ENCODE measurements around the gene ARFIP1. TPM values are rescaled to one million over a fixed set of nuclear protein-coding genes. Genes with fewer than 3 reads are reported as not detected.

ARFIP1 gene
- total RNA-seq, 2 experiments from 2014 or later, result 5.0 to 5.1 TPM

- H3K36me3 Mint-ChIP-seq (ENCODE audit: low read depth), result no peaks in the 10 kb centered on the region
- CTCF ChIA-PET, result no interaction called here
- H3K27ac Mint-ChIP-seq, result no peak overlapping the region
- intact Hi-C loops (cut with micrococcal nuclease), result no loop called here
- no peaks in the 10 kb centered on the region for H3K4me1 Mint-ChIP-seq (ENCODE audit: low read depth)
- no peak overlapping the region for H3K4me3 Mint-ChIP-seq
- DNase-seq, result no peak
- H3K9me3 Mint-ChIP-seq, result no peaks in the 10 kb centered on the region
- no peaks in the 10 kb centered on the region for H3K27me3 Mint-ChIP-seq (ENCODE audit: low read depth)
Observed at GRCh38 chr4:152961773-152962115, 182.0 kb downstream of the ARFIP1 start.

Other genes with a start within 250 kb of the ARFIP1 start
- gene FBXW7, start 243.9 kb upstream of the ARFIP1 start, total RNA-seq, result 10 to 100 TPM; 26.7 to 29.2 TPM
- gene TMEM154, start 100.0 kb upstream of the ARFIP1 start, total RNA-seq, result 10 to 100 TPM; 17.3 to 20.4 TPM
- gene TIGD4, start 224 bp upstream of the ARFIP1 start, total RNA-seq, result under 1 TPM; 0.07 to 0.27 TPM
- gene FHDC1, start 156.4 kb downstream of the ARFIP1 start, total RNA-seq, result under 1 TPM; 0.07 to 0.12 TPM